Measurements from ENCODE around the gene ZNF236. TPM values are rescaled to one million over a fixed set of nuclear protein-coding genes. Genes with fewer than 3 reads are reported as not detected.

The ZNF236 gene
- total RNA-seq, 1 donor from 2014 or later, result 14.5 TPM

DNA sequence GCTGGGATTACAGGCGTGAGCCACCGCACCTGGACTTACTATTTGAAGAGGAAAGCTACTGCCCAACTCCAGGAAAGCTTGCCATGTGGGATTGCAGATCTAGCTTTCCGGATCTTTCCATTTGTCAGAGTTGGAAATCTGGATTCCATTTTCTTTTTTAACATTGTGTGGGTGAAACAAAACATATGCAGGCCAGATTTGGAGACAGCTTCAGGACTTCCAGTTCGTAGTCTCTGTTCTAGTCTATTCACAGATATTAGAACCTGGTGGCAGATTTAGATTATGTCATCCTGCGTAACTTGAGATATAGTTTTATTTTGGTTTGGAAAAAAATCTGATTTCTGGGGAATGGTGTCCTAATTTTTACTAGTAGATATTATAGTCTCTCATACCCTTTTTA is 70.5 kb downstream of the ZNF236 start:
- Histone ChIP-seq H3K4me1 (no peaks in the 10 kb centered on the region), H3K27me3 (no peaks in the 10 kb centered on the region), H3K9me3 (no peaks in the 10 kb centered on the region), H3K27ac (no peak overlapping the region), H3K36me3 (peaks cover 7 to 42% of the 10 kb centered on the region in 2 donors), H3K4me3 (no peak overlapping the region)
- DNase-seq (ENCODE audit: extremely low spot score in 2 of 2), result no peak
- TF ChIP-seq POLR2AphosphoS5 (IDR thresholded peaks at IDR 0.05; ENCODE audit: insufficient read depth in 1 of 2, low read depth in 1 of 2), result no peak
- TF ChIP-seq POLR2A (IDR thresholded peaks at IDR 0.05), result no peak
- no peak for TF ChIP-seq CTCF (IDR thresholded peaks at IDR 0.05)
- intact Hi-C loops (cut with DNase I), result no loop called here

DNA sequence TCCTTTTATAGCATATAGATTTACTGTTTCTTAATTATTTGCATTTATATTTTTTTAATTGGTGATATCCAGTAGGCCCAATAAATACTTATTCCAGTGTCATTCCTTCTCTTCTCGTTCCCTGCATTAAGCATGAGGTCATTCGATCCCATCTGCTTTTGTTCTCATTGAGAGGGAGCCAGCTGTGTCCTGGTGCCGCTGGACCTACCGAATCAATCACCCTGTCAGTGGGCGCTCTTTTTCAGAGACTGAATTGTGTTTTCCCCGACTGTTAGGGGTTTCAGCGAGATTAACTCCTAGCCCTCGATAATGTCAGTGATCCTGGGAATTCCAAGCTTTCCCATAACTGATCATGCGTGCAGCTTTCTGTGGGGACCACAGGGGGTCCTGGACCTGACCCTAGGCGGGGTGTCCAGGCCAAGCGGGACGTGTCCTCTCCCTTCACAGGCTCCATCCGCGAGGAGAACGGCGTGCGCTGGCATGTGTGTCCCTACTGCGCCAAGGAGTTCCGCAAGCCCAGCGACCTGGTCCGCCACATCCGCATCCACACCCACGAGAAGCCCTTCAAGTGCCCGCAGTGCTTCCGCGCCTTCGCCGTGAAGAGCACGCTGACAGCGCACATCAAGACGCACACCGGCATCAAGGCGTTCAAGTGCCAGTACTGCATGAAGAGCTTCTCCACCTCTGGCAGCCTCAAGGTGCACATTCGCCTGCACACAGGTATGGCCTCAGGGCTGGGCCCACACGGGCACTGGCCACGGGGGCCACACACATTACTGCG is 72.4 kb downstream of the ZNF236 start:
- no peak for DNase-seq (ENCODE audit: extremely low spot score in 2 of 2)
- Histone ChIP-seq H3K36me3 (peaks cover 7 to 57% of the 10 kb centered on the region in 2 donors), H3K27me3 (no peaks in the 10 kb centered on the region), H3K9me3 (no peaks in the 10 kb centered on the region), H3K4me3 (no peak overlapping the region), H3K27ac (no peak overlapping the region), H3K4me1 (no peaks in the 10 kb centered on the region)
- no peak for TF ChIP-seq POLR2A (IDR thresholded peaks at IDR 0.05)
- no peak for TF ChIP-seq CTCF (IDR thresholded peaks at IDR 0.05)
- intact Hi-C loops (cut with DNase I), result no loop called here

GRCh38 chr18:76895498-76895897 is 73.1 kb downstream of the ZNF236 start:
- DNase-seq (ENCODE audit: extremely low spot score in 2 of 2), result no peak
- Histone ChIP-seq H3K4me1 (no peaks in the 10 kb centered on the region), H3K27me3 (no peaks in the 10 kb centered on the region), H3K9me3 (no peaks in the 10 kb centered on the region), H3K4me3 (no peak overlapping the region), H3K36me3 (peaks cover 7 to 57% of the 10 kb centered on the region in 2 donors), H3K27ac (no peak overlapping the region)
- TF ChIP-seq CTCF (IDR thresholded peaks at IDR 0.05) (no peak), POLR2A (IDR thresholded peaks at IDR 0.05) (no peak)
- intact Hi-C loops (cut with DNase I), result no loop called here

GRCh38 chr18:76896677-76897076 is 74.3 kb downstream of the ZNF236 start:
- Histone ChIP-seq H3K36me3 (peaks cover 7 to 62% of the 10 kb centered on the region in 2 donors), H3K27ac (no peak overlapping the region), H3K9me3 (no peaks in the 10 kb centered on the region), H3K4me1 (no peaks in the 10 kb centered on the region), H3K27me3 (no peaks in the 10 kb centered on the region), H3K4me3 (no peak overlapping the region)
- intact Hi-C loops (cut with DNase I), result no loop called here
- DNase-seq (ENCODE audit: extremely low spot score in 2 of 2), result no peak
- TF ChIP-seq POLR2AphosphoS5 (IDR thresholded peaks at IDR 0.05; ENCODE audit: insufficient read depth in 1 of 2, low read depth in 1 of 2) (no peak), CTCF (IDR thresholded peaks at IDR 0.05) (no peak), POLR2A (IDR thresholded peaks at IDR 0.05) (no peak)

GRCh38 chr18:76897257-76897656 is 74.9 kb downstream of the ZNF236 start:
- no peak for DNase-seq (ENCODE audit: extremely low spot score in 2 of 2)
- no peak overlapping the region for H3K4me3 ChIP-seq
- H3K27ac ChIP-seq, result no peak overlapping the region
- H3K9me3 ChIP-seq, result no peaks in the 10 kb centered on the region
- peaks cover 7 to 62% of the 10 kb centered on the region in 2 donors for H3K36me3 ChIP-seq
- no peak for TF ChIP-seq POLR2A (IDR thresholded peaks at IDR 0.05)
- TF ChIP-seq POLR2AphosphoS5 (IDR thresholded peaks at IDR 0.05; ENCODE audit: insufficient read depth in 1 of 2, low read depth in 1 of 2), result no peak
- no peak for TF ChIP-seq CTCF (IDR thresholded peaks at IDR 0.05)
- no peaks in the 10 kb centered on the region for H3K27me3 ChIP-seq
- no peaks in the 10 kb centered on the region for H3K4me1 ChIP-seq
- intact Hi-C loops (cut with DNase I), result no loop called here

Measured in vagina (tissue), 2 donors.